GM12878 (cell line): ENCODE data around the gene TECR. TPM values are rescaled to one million over a fixed set of nuclear protein-coding genes. Genes with fewer than 3 reads are reported as not detected.

Source experiments
- BACH1 ChIP-seq: fragments of 450-650 bp; IDR thresholded peaks from 2 replicates; pipeline ENCODE4 v1.6.1; 2017; ENCODE audit warnings: mild to moderate bottlenecking, borderline replicate concordance
- CBFB ChIP-seq: IDR thresholded peaks from 2 replicates; pipeline ENCODE4 v1.6.1; 2016; ENCODE audit warnings: antibody characterized with exemption, low read depth
- CHD2 ChIP-seq: IDR thresholded peaks from 2 replicates; pipeline ENCODE4 v1.6.1; 2011; ENCODE audit warnings: low read depth, low read length, improper control_type of control experiment, borderline replicate concordance
- IKZF1 ChIP-seq: fragments of 450-650 bp; conservative IDR thresholded peaks from 2 replicates; pipeline ENCODE4 v1.6.1; 2017; ENCODE audit warnings: antibody characterized with exemption, mild to moderate bottlenecking
- IKZF2 ChIP-seq, 2 experiments: fragments of 450-650 bp; IDR thresholded peaks; 2 replicates each; pipeline ENCODE4 v1.6.1; 2017; ENCODE audit warnings: mild to moderate bottlenecking in 2 of 2, moderate library complexity in 2 of 2
- KLF5 ChIP-seq: fragments of 450-650 bp; IDR thresholded peaks from 2 replicates; pipeline ENCODE4 v1.6.1; 2014; ENCODE audit warnings: mild to moderate bottlenecking; ENCODE audit not compliant: partially characterized antibody
- LARP7 ChIP-seq: fragments of 450-650 bp; IDR thresholded peaks from 2 replicates; pipeline ENCODE4 v1.6.1; 2017; ENCODE audit warnings: mild to moderate bottlenecking
- NFIC ChIP-seq: IDR thresholded peaks from 2 replicates; pipeline ENCODE4 v1.6.1; 2012; ENCODE audit warnings: low read depth, mild to moderate bottlenecking, inconsistent platforms, low read length, moderate library complexity
- NR2F1 ChIP-seq: fragments of 450-650 bp; conservative IDR thresholded peaks from 2 replicates; pipeline ENCODE4 v1.6.1; 2017; ENCODE audit warnings: mild to moderate bottlenecking
- NRF1 ChIP-seq: conservative IDR thresholded peaks from 2 replicates; pipeline ENCODE4 v1.6.1; 2011; ENCODE audit warnings: mild to moderate bottlenecking, low read depth, low read length, improper control_type of control experiment
- PAX8 ChIP-seq: fragments of 450-650 bp; IDR thresholded peaks from 2 replicates; pipeline ENCODE4 v1.6.1; 2017; ENCODE audit warnings: mild to moderate bottlenecking, moderate library complexity
- PML ChIP-seq: IDR thresholded peaks from 2 replicates; pipeline ENCODE4 v1.6.1; 2012; ENCODE audit warnings: low read length, inconsistent platforms
- POLR2AphosphoS5 ChIP-seq: IDR thresholded peaks from 2 replicates; pipeline ENCODE4 v1.6.1; 2011; ENCODE audit warnings: mild to moderate bottlenecking, low read length, inconsistent platforms
- RELA ChIP-seq: fragments of 450-650 bp; IDR thresholded peaks from 2 replicates; pipeline ENCODE4 v1.8.0; 2014; ENCODE audit warnings: borderline replicate concordance; ENCODE audit not compliant: partially characterized antibody
- RUNX3 ChIP-seq: IDR thresholded peaks from 2 replicates; pipeline ENCODE4 v1.6.1; 2012; ENCODE audit warnings: low read length, inconsistent platforms
- SP1 ChIP-seq: IDR thresholded peaks from one replicate; pipeline ENCODE4 v1.6.1; 2011; ENCODE audit warnings: low read depth, low read length
- SRF ChIP-seq, 2 experiments: IDR thresholded peaks; 2 replicates each; pipeline ENCODE4 v1.6.1; 2011; ENCODE audit warnings: low read depth in 2 of 2, low read length in 2 of 2, mild to moderate bottlenecking in 1 of 2, moderate library complexity in 1 of 2
- STAT1 ChIP-seq: fragments of 450-650 bp; conservative IDR thresholded peaks from 2 replicates; pipeline ENCODE4 v1.6.1; 2014; ENCODE audit warnings: antibody characterized with exemption, mild to moderate bottlenecking
- TCF3 ChIP-seq: IDR thresholded peaks from 2 replicates; pipeline ENCODE4 v1.6.1; 2012; ENCODE audit warnings: low read depth, mild to moderate bottlenecking, low read length, borderline replicate concordance; ENCODE audit not compliant: insufficient read depth
- WRNIP1 ChIP-seq: IDR thresholded peaks from 2 replicates; pipeline ENCODE4 v1.6.1; 2011; ENCODE audit warnings: low read depth, low read length, improper control_type of control experiment, borderline replicate concordance
- ZNF24 ChIP-seq: fragments of 450-650 bp; IDR thresholded peaks from 2 replicates; pipeline ENCODE4 v1.6.1; 2017; ENCODE audit warnings: antibody characterized with exemption, mild to moderate bottlenecking
- ZNF274 ChIP-seq: IDR thresholded peaks from one replicate; pipeline ENCODE4 v1.8.0; 2011; ENCODE audit not compliant: insufficient read length, insufficient read depth
- ZNF622 ChIP-seq: fragments of 450-650 bp; IDR thresholded peaks from 2 replicates; pipeline ENCODE4 v1.6.1; 2017; ENCODE audit warnings: mild to moderate bottlenecking, inconsistent platforms
- polyA plus RNA-seq, 11 experiments: library from polyadenylated mRNA; depleted of rRNA in 4 of 11; unstranded in 6 of 11; stranded (reverse) in 5 of 11; fragments of >200 nt; fragmentation: Nextera tagmentation in 4 of 11; fragmentation: Illumina TruSeq in 1 of 11; extraction: Ambion mirVana in 4 of 11; extraction: Trizol in 1 of 11; gene quantifications; 1 replicate in 1 of 11; 2 replicates in 10 of 11; pipeline versions ENCODE4 v1.2.1 to v1.2.3, GENCODE V29; 2011 to 2016; ENCODE audit warnings: inconsistent platforms in 2 of 11, missing spikeins in 2 of 11, low read depth in 1 of 11
- total RNA-seq, 4 experiments: library from RNA; depleted of rRNA in 3 of 4; stranded (reverse); fragments of >200 nt in 3 of 4; fragmentation: Illumina TruSeq in 1 of 4; extraction: Trizol in 1 of 4; gene quantifications; 2 replicates each; pipeline versions ENCODE4 v1.2.1 to v1.2.3, GENCODE V29; 2013 to 2021
- TF ChIP-seq, protein P1 (sequence below): fragments of 450-650 bp; IDR thresholded peaks from 2 replicates; pipeline ENCODE4 v1.6.1; 2017; ENCODE audit warnings: antibody characterized with exemption, mild to moderate bottlenecking, moderate library complexity
- TF ChIP-seq, protein P2 (sequence below): IDR thresholded peaks from 2 replicates; pipeline ENCODE4 v1.6.1; 2011; ENCODE audit warnings: borderline replicate concordance, low read depth, mild to moderate bottlenecking, moderate library complexity, mixed read lengths, low read length; ENCODE audit not compliant: insufficient read depth; ENCODE audit errors: extremely low read length
- TF ChIP-seq, protein P3 (sequence below): fragments of 450-650 bp; IDR thresholded peaks from 2 replicates; pipeline ENCODE4 v1.6.1; 2017; ENCODE audit warnings: low read depth, mild to moderate bottlenecking, moderate library complexity

Gene TECR
- total and polyA plus RNA-seq, 10 of the 15 experiments (the other 5 are each of a cell fraction or from before 2014, with no cell fraction given): 9.6 to 157 (median 64.2) TPM

DNA sequence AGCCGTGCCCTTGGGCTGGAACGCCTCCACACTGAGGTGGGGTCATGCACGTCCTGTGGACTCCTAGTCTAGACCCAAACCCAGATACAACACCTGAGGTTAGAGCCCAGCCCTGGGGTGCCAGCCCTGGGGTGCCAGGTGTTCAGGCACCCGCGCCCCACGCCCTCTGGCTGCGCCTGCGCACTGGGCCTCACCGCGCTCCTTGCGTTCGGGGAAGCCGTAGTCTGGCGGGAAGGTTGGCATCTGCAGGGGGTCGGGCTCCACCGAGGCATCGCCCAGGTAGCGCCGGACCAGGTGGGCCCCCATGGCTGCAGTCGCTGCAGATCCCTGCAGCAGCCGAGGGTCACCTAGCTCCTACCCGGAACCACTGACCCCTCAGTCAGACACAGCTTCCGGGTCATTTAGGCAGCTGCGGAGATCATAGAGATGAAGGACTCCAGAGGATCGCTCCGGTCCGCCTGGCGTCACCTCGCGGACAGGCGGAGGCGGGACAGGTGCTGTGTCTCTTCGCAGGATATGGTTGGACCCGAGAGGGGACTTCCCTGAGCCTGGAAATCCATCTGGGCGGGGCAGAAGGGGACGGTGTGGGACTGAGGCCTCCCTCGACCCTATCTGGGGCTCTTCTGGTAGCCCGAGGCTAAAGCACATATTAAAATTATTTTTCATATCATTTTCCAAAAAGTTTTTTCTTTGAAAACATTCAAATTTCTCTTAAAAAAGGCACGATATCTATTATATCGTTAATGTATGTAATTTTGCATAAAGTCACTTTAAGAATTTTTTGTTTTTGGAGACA, 42.5 kb downstream of the TECR start, which contains the start of gene NDUFB7 (continued):
- no peak for TF ChIP-seq STAT1
- peak; percentile 79 for TF ChIP-seq KLF5
- peak; percentile 11 for TF ChIP-seq SP1
- peak; percentile 49; the same call in 1 of the 2 replicates for TF ChIP-seq CBFB
- TF ChIP-seq RELA: peak; percentile 76
- TF ChIP-seq POLR2AphosphoS5: peak; percentile 88; the same call in 1 of the 2 replicates
- TF ChIP-seq, protein P1, sequence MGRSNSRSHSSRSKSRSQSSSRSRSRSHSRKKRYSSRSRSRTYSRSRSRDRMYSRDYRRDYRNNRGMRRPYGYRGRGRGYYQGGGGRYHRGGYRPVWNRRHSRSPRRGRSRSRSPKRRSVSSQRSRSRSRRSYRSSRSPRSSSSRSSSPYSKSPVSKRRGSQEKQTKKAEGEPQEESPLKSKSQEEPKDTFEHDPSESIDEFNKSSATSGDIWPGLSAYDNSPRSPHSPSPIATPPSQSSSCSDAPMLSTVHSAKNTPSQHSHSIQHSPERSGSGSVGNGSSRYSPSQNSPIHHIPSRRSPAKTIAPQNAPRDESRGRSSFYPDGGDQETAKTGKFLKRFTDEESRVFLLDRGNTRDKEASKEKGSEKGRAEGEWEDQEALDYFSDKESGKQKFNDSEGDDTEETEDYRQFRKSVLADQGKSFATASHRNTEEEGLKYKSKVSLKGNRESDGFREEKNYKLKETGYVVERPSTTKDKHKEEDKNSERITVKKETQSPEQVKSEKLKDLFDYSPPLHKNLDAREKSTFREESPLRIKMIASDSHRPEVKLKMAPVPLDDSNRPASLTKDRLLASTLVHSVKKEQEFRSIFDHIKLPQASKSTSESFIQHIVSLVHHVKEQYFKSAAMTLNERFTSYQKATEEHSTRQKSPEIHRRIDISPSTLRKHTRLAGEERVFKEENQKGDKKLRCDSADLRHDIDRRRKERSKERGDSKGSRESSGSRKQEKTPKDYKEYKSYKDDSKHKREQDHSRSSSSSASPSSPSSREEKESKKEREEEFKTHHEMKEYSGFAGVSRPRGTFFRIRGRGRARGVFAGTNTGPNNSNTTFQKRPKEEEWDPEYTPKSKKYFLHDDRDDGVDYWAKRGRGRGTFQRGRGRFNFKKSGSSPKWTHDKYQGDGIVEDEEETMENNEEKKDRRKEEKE: no peak
- TF ChIP-seq, protein P2, sequence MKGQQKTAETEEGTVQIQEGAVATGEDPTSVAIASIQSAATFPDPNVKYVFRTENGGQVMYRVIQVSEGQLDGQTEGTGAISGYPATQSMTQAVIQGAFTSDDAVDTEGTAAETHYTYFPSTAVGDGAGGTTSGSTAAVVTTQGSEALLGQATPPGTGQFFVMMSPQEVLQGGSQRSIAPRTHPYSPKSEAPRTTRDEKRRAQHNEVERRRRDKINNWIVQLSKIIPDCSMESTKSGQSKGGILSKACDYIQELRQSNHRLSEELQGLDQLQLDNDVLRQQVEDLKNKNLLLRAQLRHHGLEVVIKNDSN: no peak
- no peak for TF ChIP-seq WRNIP1
- no peak for TF ChIP-seq PAX8
- peak; percentile 92 for TF ChIP-seq IKZF1
- peak; percentile 76 for TF ChIP-seq TCF3
- 0 out of 4 replicates have a peak, but pooled peaks of 1 of the 2 experiments have one; percentile 29 for TF ChIP-seq SRF (IDR thresholded peaks at IDR 0.05; ENCODE audit: low read depth in 2 of 2, low read length in 2 of 2)
- TF ChIP-seq NFIC: no peak
- TF ChIP-seq RUNX3: peak; percentile 50
- peak; percentile 79; the same call in 1 of the 2 replicates for TF ChIP-seq BACH1
- TF ChIP-seq NRF1: peak; percentile 71
- no peak for TF ChIP-seq ZNF622
- peak; percentile 73 for TF ChIP-seq NR2F1
- peak; percentile 63; the same call in 1 of the 2 replicates for TF ChIP-seq CHD2
- no peak for TF ChIP-seq ZNF274
- peak in 1 of 2 experiments; percentile 43; a peak in 1 of 4 replicates for TF ChIP-seq IKZF2 (IDR thresholded peaks at IDR 0.05)
- TF ChIP-seq PML: peak; percentile 71; the same call in 1 of the 2 replicates
- TF ChIP-seq, protein P3, sequence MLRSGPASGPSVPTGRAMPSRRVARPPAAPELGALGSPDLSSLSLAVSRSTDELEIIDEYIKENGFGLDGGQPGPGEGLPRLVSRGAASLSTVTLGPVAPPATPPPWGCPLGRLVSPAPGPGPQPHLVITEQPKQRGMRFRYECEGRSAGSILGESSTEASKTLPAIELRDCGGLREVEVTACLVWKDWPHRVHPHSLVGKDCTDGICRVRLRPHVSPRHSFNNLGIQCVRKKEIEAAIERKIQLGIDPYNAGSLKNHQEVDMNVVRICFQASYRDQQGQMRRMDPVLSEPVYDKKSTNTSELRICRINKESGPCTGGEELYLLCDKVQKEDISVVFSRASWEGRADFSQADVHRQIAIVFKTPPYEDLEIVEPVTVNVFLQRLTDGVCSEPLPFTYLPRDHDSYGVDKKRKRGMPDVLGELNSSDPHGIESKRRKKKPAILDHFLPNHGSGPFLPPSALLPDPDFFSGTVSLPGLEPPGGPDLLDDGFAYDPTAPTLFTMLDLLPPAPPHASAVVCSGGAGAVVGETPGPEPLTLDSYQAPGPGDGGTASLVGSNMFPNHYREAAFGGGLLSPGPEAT: peak; percentile 82
- TF ChIP-seq ZNF24: peak; percentile 71
- peak; percentile 64; the same call in 1 of the 2 replicates for TF ChIP-seq LARP7
